CD14-positive monocyte (primary cell): ENCODE data around the gene ZNF91. TPM values are rescaled to one million over a fixed set of nuclear protein-coding genes. Genes with fewer than 3 reads are reported as not detected.

Source experiments
- DNase-seq, 3 donors: peaks; one replicate each; pipeline ENCODE4 v3.0.0-alpha.2; 2011 to 2022
- H2AFZ ChIP-seq: 2 replicates; pipeline ENCODE4 v1.6.0; 2012; ENCODE audit warnings: mild to moderate bottlenecking, low read depth, low read length, inconsistent platforms; ENCODE audit not compliant: insufficient read depth, poor library complexity, severe bottlenecking
- H3K27ac ChIP-seq, 2 donors: 1 replicate in 1 of 2; 2 replicates in 1 of 2; pipeline ENCODE4 v1.5.1; 2012 to 2013; ENCODE audit warnings: low read length in 2 of 2, control low read depth in 1 of 2, inconsistent platforms in 1 of 2, low read depth in 1 of 2, mild to moderate bottlenecking in 1 of 2
- H3K27me3 ChIP-seq, 2 donors: one replicate each; pipeline versions ENCODE4 v1.6.0 to v1.6.1; 2011 to 2013; ENCODE audit warnings: low read length in 2 of 2; ENCODE audit not compliant: control insufficient read depth in 2 of 2, insufficient read depth in 2 of 2
- H3K36me3 ChIP-seq, 2 donors: replicated peaks in 1 of 2; 1 replicate in 1 of 2; 2 replicates in 1 of 2; pipeline versions ENCODE4 v1.5.1 to v1.6.1; 2012 to 2013; ENCODE audit warnings: low read length in 2 of 2, control low read depth in 1 of 2, inconsistent platforms in 1 of 2, mild to moderate bottlenecking in 1 of 2; ENCODE audit not compliant: insufficient read depth in 2 of 2, control insufficient read depth in 1 of 2
- H3K4me1 ChIP-seq, 2 donors: 1 replicate in 1 of 2; 2 replicates in 1 of 2; pipeline versions ENCODE4 v1.5.1 to v1.6.1; 2012 to 2013; ENCODE audit warnings: low read length in 2 of 2, control low read depth in 1 of 2, inconsistent platforms in 1 of 2, mild to moderate bottlenecking in 1 of 2, moderate library complexity in 1 of 2; ENCODE audit not compliant: insufficient read depth in 2 of 2, control insufficient read depth in 1 of 2
- H3K4me2 ChIP-seq: replicated peaks from 2 replicates; pipeline ENCODE3; 2012; ENCODE audit warnings: low read length, moderate library complexity, mild to moderate bottlenecking; ENCODE audit not compliant: poor library complexity, severe bottlenecking; ENCODE audit errors: extremely low read depth
- H3K4me3 ChIP-seq, 3 experiments: fragments of 200-600 bp in 1 of 3; sonication (generic) in 1 of 3; replicated peaks in 1 of 3; 1 replicate in 2 of 3; 2 replicates in 1 of 3; pipeline ENCODE4 v1.5.1; 2011 to 2013; ENCODE audit warnings: low read length in 3 of 3, mild to moderate bottlenecking in 3 of 3, control low read depth in 2 of 3, low read depth in 2 of 3, inconsistent platforms in 1 of 3, moderate library complexity in 1 of 3
- H3K79me2 ChIP-seq: 2 replicates; pipeline ENCODE4 v1.6.0; 2012; ENCODE audit warnings: mild to moderate bottlenecking, control low read depth, inconsistent platforms, low read length, moderate library complexity; ENCODE audit not compliant: insufficient read depth
- H3K9ac ChIP-seq: 2 replicates; pipeline ENCODE4 v1.6.0; 2017; ENCODE audit warnings: low read length, mild to moderate bottlenecking; ENCODE audit not compliant: insufficient read depth, poor library complexity, severe bottlenecking
- H3K9me3 ChIP-seq, 2 donors: replicated peaks in 1 of 2; 1 replicate in 1 of 2; 2 replicates in 1 of 2; pipeline versions ENCODE4 v1.5.1 to v1.6.1; 2012 to 2013; ENCODE audit warnings: low read length in 2 of 2, control low read depth in 1 of 2; ENCODE audit not compliant: control insufficient read depth in 1 of 2, insufficient read depth in 1 of 2
- H4K20me1 ChIP-seq: 2 replicates; pipeline ENCODE4 v1.6.0; 2012; ENCODE audit warnings: mild to moderate bottlenecking, low read length, control low read depth, moderate library complexity; ENCODE audit not compliant: insufficient read depth
- H3K27ac Mint-ChIP-seq, 7 donors: one replicate each; pipeline ENCODE4 v1.8.0; 2020; ENCODE audit warnings: mild to moderate bottlenecking in 7 of 7, mixed read lengths in 7 of 7, moderate library complexity in 6 of 7, inconsistent platforms in 2 of 7
- H3K27me3 Mint-ChIP-seq, 3 donors: one replicate each; pipeline ENCODE4 v1.8.0; 2021 to 2022; ENCODE audit warnings: low read depth in 3 of 3, mild to moderate bottlenecking in 3 of 3, mixed read lengths in 3 of 3, moderate library complexity in 3 of 3, inconsistent platforms in 1 of 3
- H3K36me3 Mint-ChIP-seq, 2 donors: one replicate each; pipeline ENCODE4 v1.8.0; 2020; ENCODE audit warnings: mixed read lengths in 2 of 2, inconsistent platforms in 1 of 2, mild to moderate bottlenecking in 1 of 2
- H3K4me1 Mint-ChIP-seq: one replicate; pipeline ENCODE4 v1.8.0; 2020; ENCODE audit warnings: mild to moderate bottlenecking, mixed read lengths
- H3K4me3 Mint-ChIP-seq, 2 donors: one replicate each; pipeline ENCODE4 v1.8.0; 2020; ENCODE audit warnings: mild to moderate bottlenecking in 2 of 2, mixed read lengths in 2 of 2, moderate library complexity in 1 of 2
- H3K9me3 Mint-ChIP-seq, 7 donors: one replicate each; pipeline ENCODE4 v1.8.0; 2020 to 2022; ENCODE audit warnings: mixed read lengths in 7 of 7, mild to moderate bottlenecking in 6 of 7, moderate library complexity in 6 of 7, inconsistent platforms in 2 of 7
- CTCF ChIP-seq: fragments of 200-600 bp; IDR thresholded peaks from one replicate; pipeline ENCODE4 v1.8.0; 2022; ENCODE audit warnings: antibody characterized with exemption, mild to moderate bottlenecking
- WGBS: methylation state at CpG from one replicate; pipeline ENCODE4 v1.1.5; 2013; ENCODE audit warnings: missing lambda C conversion rate; ENCODE audit not compliant: insufficient coverage; 5-methylcytosine and 5-hydroxymethylcytosine counted together
- intact Hi-C, 2 donors: fragments of 100-400 bp; cut with micrococcal nuclease; formaldehyde crosslinking; loops; one replicate each; pipeline versions ENCODE4 v1.15.0 to v1.15.1; 2023
- polyA plus RNA-seq, 3 donors: library from polyadenylated mRNA; depleted of rRNA in 1 of 3; unstranded in 2 of 3; stranded (reverse) in 1 of 3; fragments of 300-500 nt in 2 of 3; fragments of >200 nt in 1 of 3; fragmentation: Illumina TruSeq in 2 of 3; gene quantifications; 1 replicate in 2 of 3; 2 replicates in 1 of 3; pipeline ENCODE4 v1.2.3, GENCODE V29; 2012 to 2021

Gene ZNF91
- polyA plus RNA-seq, 3 donors: 3.5 to 5.5 (median 4.9) TPM

DNA sequence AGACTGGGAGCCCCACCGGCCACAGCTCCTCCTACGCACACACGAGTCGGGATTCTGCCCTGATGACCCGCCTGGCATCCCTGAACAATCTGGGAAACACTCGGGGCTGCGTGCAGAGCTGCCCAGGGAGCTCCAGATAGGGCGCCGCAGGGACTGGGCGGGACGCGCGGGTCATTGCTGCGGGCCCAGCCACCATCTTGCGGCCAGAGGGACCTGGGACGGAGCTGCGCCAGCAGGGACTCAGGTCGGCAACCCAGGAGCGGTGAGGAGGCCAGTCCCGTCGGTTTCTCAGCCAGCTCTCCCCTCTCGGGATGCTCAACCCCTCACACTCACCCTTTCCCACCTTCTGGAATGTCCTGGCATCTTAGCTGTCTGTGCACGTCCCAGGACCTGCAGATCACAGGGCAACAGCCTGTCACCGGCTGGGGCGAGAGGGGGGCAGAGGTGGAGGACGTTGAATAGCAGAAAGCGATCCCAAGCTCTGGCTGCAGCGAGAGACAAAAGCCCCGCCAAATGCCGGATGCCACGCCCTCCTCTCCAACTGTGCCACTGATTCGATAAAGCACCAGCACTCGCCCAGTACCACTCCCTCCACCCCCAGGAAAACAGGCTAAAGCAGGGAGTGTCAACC lies 20.4 kb upstream of the ZNF91 start:
- Histone ChIP-seq H4K20me1 (no peaks in the 10 kb centered on the region), H3K27ac (no peak overlapping the region), H3K4me3 (peak overlapping the region in 1 of 3 experiments; percentile 20), H3K4me2 (peak overlapping the region; percentile 31), H3K36me3 (no peaks in the 10 kb centered on the region), H3K9ac (no peak overlapping the region), H3K27me3 (peaks cover 2 to 15% of the 10 kb centered on the region in 2 donors), H3K9me3 (peaks cover 44% of the 10 kb centered on the region in 2 donors), H3K79me2 (no peaks in the 10 kb centered on the region), H2AFZ (no peak overlapping the region), H3K4me1 (no peaks in the 10 kb centered on the region)
- Mint-ChIP-seq H3K9me3 (peaks cover 16 to 71% (median 50%) of the 10 kb centered on the region in 7 donors), H3K4me1 (peaks cover 10% of the 10 kb centered on the region), H3K36me3 (no peaks in the 10 kb centered on the region), H3K4me3 (peak overlapping the region; percentile 37 to 76), H3K27ac (no peak overlapping the region), H3K27me3 (peaks cover 28 to 35% (median 31%) of the 10 kb centered on the region in 3 donors)
- TF ChIP-seq CTCF: no peak
- intact Hi-C loops: no loop called here
- under 1% methylated on average over 27 of the region's 33 CpGs for WGBS
- no peak for DNase-seq

DNA sequence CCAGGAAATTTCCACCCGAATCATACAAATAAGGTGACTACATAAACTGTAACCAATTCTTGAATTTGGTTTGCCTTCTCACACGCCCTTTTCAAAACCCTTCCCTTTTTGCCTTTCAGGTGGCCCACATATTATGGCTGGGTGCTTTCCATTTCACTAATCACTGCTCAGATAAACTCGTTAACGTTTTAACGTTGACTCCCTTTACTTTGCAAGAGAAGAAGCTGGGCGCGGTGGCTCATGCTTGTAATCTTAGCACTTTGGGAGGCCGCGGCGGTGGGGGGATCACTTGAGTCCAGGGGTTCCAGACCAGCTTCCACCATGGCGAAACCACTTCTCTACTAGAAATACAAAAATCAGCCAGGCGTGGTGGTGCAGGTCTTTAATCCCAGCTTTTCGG lies 19.8 kb upstream of the ZNF91 start:
- Histone ChIP-seq H3K79me2 (no peaks in the 10 kb centered on the region), H3K4me3 (peak overlapping the region in 1 of 3 experiments; percentile 20), H3K27ac (no peak overlapping the region), H3K9ac (no peak overlapping the region), H3K4me1 (no peaks in the 10 kb centered on the region), H3K36me3 (no peaks in the 10 kb centered on the region), H3K4me2 (peak overlapping the region; percentile 31), H2AFZ (no peak overlapping the region), H3K27me3 (peaks cover 2 to 15% of the 10 kb centered on the region in 2 donors), H3K9me3 (peaks cover 38% of the 10 kb centered on the region in 2 donors), H4K20me1 (no peaks in the 10 kb centered on the region)
- WGBS: 13% methylated on average over 9 of the region's 13 CpGs
- Mint-ChIP-seq H3K36me3 (no peaks in the 10 kb centered on the region), H3K4me3 (peak overlapping the region; percentile 37 to 76), H3K9me3 (peaks cover 13 to 64% (median 48%) of the 10 kb centered on the region in 7 donors), H3K27me3 (peaks cover 28 to 35% (median 31%) of the 10 kb centered on the region in 3 donors), H3K4me1 (peaks cover 10% of the 10 kb centered on the region), H3K27ac (no peak overlapping the region)
- no peak for TF ChIP-seq CTCF
- intact Hi-C loops: no loop called here
- DNase-seq: no peak
